Stimulated activated CD4-positive, alpha-beta T cell treated with anti-CD3 and anti-CD28 coated beads, TNF-alpha, amount 100 ng/mL, for 4 hours (primary cell): ENCODE results near the gene HPCAL1.

Experiments
- DNase-seq, 3 experiments: peaks; one replicate each; pipeline ENCODE4 v3.0.0-alpha.2; 2020; ENCODE audit warnings: low read depth in 3 of 3

Gene HPCAL1

GRCh38 chr2:10387033-10387432 lies 84.3 kb downstream of the HPCAL1 start:
- no peak for DNase-seq

GRCh38 chr2:10388954-10389560 lies 86.4 kb downstream of the HPCAL1 start:
- no peak for DNase-seq

- DNase-seq: no peak
Measured at GRCh38 chr2:10389573-10389972, 86.9 kb downstream of the HPCAL1 start.

- DNase-seq: no peak
Measured at GRCh38 chr2:10390369-10390801, 87.7 kb downstream of the HPCAL1 start.

GRCh38 chr2:10392100-10392499 lies 89.4 kb downstream of the HPCAL1 start:
- no peak for DNase-seq

GRCh38 chr2:10392548-10392947 lies 89.8 kb downstream of the HPCAL1 start:
- DNase-seq: no peak

- no peak for DNase-seq
Measured at GRCh38 chr2:10392951-10393639, 90.4 kb downstream of the HPCAL1 start.

- DNase-seq: no peak
Measured at GRCh38 chr2:10393640-10393982, 90.9 kb downstream of the HPCAL1 start.

GRCh38 chr2:10395893-10396292 lies 93.2 kb downstream of the HPCAL1 start:
- no peak for DNase-seq

- no peak for DNase-seq
Measured at GRCh38 chr2:10396464-10396863, 93.8 kb downstream of the HPCAL1 start.

- DNase-seq: no peak
Measured at GRCh38 chr2:10397297-10397875, 94.7 kb downstream of the HPCAL1 start.

- no peak for DNase-seq
Measured at GRCh38 chr2:10397878-10398277, 95.2 kb downstream of the HPCAL1 start.

- no peak for DNase-seq
Measured at GRCh38 chr2:10398496-10398895, 95.8 kb downstream of the HPCAL1 start.

GRCh38 chr2:10399358-10399757 lies 96.7 kb downstream of the HPCAL1 start:
- DNase-seq: no peak

GRCh38 chr2:10400002-10400401 lies 97.3 kb downstream of the HPCAL1 start:
- no peak for DNase-seq

- no peak for DNase-seq
Measured at GRCh38 chr2:10400568-10400977, 97.9 kb downstream of the HPCAL1 start.

GRCh38 chr2:10400978-10401951 lies 98.6 kb downstream of the HPCAL1 start:
- DNase-seq: no peak

GRCh38 chr2:10402062-10402585 lies 99.4 kb downstream of the HPCAL1 start:
- DNase-seq: no peak

GRCh38 chr2:10402653-10403215 lies 100.0 kb downstream of the HPCAL1 start:
- DNase-seq: no peak

- DNase-seq: no peak
Measured at GRCh38 chr2:10404324-10405143, 101.8 kb downstream of the HPCAL1 start.

GRCh38 chr2:10405448-10405847 lies 102.7 kb downstream of the HPCAL1 start:
- DNase-seq: no peak
